ENCODE measurements around the gene IQGAP3.
"Not testable (repeated sequence)": the region's sequence is repeated elsewhere in the genome, so short reads cannot be mapped to it uniquely, and the experiment has no call there.

Gene IQGAP3

DNA sequence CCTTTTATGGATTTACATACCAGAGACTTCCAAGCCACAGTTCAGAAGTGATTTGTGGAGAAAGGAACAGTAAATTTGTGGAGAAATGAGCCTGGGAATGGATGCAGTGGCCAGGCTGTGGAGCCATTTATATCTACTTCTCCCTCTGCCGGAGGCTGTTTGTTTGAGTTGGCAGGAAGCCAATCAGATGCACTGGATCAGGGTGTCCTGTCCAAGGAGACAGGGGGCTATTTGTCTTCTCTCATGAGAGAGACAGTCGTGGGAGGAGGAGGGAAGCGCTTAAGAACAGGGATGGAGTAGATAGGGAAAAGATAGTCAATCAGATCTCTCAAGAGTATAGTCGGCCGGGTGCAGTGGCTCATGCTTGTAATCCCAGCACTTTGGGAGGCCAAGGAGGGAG lies 44.1 kb upstream of the IQGAP3 start:
- no peaks in the 10 kb centered on the region for H3K4me1 ChIP-seq (ENCODE audit: low read length)
- H2AFZ ChIP-seq (ENCODE audit: low read length) = no peak overlapping the region
- TF ChIP-seq EZH2 (optimal IDR thresholded peaks at IDR 0.05; ENCODE audit: low read depth, low read length) (no peak), EZH2phosphoT487 (IDR thresholded peaks at IDR 0.05; ENCODE audit: low read length) (no peak)
- TF ChIP-seq, protein P1, sequence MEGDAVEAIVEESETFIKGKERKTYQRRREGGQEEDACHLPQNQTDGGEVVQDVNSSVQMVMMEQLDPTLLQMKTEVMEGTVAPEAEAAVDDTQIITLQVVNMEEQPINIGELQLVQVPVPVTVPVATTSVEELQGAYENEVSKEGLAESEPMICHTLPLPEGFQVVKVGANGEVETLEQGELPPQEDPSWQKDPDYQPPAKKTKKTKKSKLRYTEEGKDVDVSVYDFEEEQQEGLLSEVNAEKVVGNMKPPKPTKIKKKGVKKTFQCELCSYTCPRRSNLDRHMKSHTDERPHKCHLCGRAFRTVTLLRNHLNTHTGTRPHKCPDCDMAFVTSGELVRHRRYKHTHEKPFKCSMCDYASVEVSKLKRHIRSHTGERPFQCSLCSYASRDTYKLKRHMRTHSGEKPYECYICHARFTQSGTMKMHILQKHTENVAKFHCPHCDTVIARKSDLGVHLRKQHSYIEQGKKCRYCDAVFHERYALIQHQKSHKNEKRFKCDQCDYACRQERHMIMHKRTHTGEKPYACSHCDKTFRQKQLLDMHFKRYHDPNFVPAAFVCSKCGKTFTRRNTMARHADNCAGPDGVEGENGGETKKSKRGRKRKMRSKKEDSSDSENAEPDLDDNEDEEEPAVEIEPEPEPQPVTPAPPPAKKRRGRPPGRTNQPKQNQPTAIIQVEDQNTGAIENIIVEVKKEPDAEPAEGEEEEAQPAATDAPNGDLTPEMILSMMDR (IDR thresholded peaks at IDR 0.05; ENCODE audit: low read length) = no peak
- peaks cover 89% of the 10 kb centered on the region for H3K27me3 ChIP-seq (replicated peaks; ENCODE audit: insufficient read depth, low read length)
- DNase-seq = no peak
- no peak overlapping the region for H3K9ac ChIP-seq (ENCODE audit: low read length)
- H3K79me2 ChIP-seq (ENCODE audit: low read length) = no peaks in the 10 kb centered on the region
- H3K36me3 ChIP-seq (replicated peaks; ENCODE audit: insufficient read depth, low read length) = no peaks in the 10 kb centered on the region
- H4K20me1 ChIP-seq (ENCODE audit: insufficient read depth, low read length) = no peaks in the 10 kb centered on the region
- no peaks in the 10 kb centered on the region for H3F3A ChIP-seq (ENCODE audit: insufficient read depth, low read length)
- no peak overlapping the region for H3K27ac ChIP-seq (ENCODE audit: low read length)
- H3K4me2 ChIP-seq (ENCODE audit: low read depth, low read length) = no peak overlapping the region
- no peaks in the 10 kb centered on the region for H3K9me2 ChIP-seq (replicated peaks; ENCODE audit: insufficient read depth, low read length)
- H3K9me3 ChIP-seq (replicated peaks; ENCODE audit: insufficient read depth, low read length) = no peaks in the 10 kb centered on the region
- no peak overlapping the region for H3K4me3 ChIP-seq (ENCODE audit: low read length)

DNA sequence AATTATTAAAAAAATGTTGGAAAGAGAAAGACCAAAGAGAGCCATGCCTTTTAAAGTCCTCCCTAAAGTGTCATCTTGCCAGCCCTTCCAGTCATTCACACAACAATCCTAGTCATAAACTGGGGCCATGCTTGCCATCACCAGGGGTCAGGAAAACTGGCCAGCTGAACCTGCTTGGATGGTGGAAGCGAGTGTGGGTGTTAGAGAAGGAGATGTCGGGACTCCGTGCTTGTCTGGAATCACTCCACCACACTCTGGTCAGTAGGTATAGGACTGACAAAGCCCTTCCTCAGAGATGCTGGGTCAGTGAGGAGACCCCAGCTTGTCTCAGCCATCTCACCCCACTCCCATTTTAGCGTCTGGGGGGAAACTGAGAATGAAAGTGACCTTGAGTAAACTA lies 43.6 kb upstream of the IQGAP3 start:
- H3K36me3 ChIP-seq (replicated peaks; ENCODE audit: insufficient read depth, low read length) = no peaks in the 10 kb centered on the region
- H3K79me2 ChIP-seq (ENCODE audit: low read length) = no peaks in the 10 kb centered on the region
- H3K4me1 ChIP-seq (ENCODE audit: low read length) = no peaks in the 10 kb centered on the region
- H3K27ac ChIP-seq (ENCODE audit: low read length) = no peak overlapping the region
- H3K4me3 ChIP-seq (ENCODE audit: low read length) = no peak overlapping the region
- no peaks in the 10 kb centered on the region for H3K9me3 ChIP-seq (replicated peaks; ENCODE audit: insufficient read depth, low read length)
- no peaks in the 10 kb centered on the region for H4K20me1 ChIP-seq (ENCODE audit: insufficient read depth, low read length)
- H2AFZ ChIP-seq (ENCODE audit: low read length) = no peak overlapping the region
- H3K4me2 ChIP-seq (ENCODE audit: low read depth, low read length) = no peak overlapping the region
- TF ChIP-seq, protein P1 (IDR thresholded peaks at IDR 0.05; ENCODE audit: low read length) = no peak
- no peak for TF ChIP-seq EZH2phosphoT487 (IDR thresholded peaks at IDR 0.05; ENCODE audit: low read length)
- no peak for TF ChIP-seq EZH2 (optimal IDR thresholded peaks at IDR 0.05; ENCODE audit: low read depth, low read length)
- peaks cover 87% of the 10 kb centered on the region for H3K27me3 ChIP-seq (replicated peaks; ENCODE audit: insufficient read depth, low read length)
- no peak for DNase-seq
- H3K9me2 ChIP-seq (replicated peaks; ENCODE audit: insufficient read depth, low read length) = no peaks in the 10 kb centered on the region
- H3F3A ChIP-seq (ENCODE audit: insufficient read depth, low read length) = no peaks in the 10 kb centered on the region
- H3K9ac ChIP-seq (ENCODE audit: low read length) = no peak overlapping the region

DNA sequence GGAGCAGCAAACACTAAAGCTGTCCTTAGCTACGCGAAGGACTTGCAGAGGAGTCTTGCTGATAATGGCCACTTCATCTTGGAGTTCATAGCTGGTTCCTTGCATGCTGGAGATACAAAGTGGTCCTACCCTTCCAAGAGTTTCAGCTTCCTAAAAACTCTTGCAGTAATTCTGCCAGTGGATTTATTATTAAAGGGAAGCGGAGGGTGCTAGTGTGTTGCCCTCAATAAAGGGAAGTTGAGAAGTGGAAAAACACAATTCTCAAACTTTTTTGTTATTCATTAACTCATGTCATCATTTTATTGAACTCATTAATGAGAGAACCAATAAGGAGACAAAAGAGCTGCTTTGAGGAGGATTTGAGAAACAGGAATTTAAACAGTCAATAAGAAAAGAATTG lies 40.3 kb upstream of the IQGAP3 start:
- TF ChIP-seq EZH2 (optimal IDR thresholded peaks at IDR 0.05; ENCODE audit: low read depth, low read length) (no peak), EZH2phosphoT487 (IDR thresholded peaks at IDR 0.05; ENCODE audit: low read length) (no peak)
- TF ChIP-seq, protein P1 (IDR thresholded peaks at IDR 0.05; ENCODE audit: low read length) = no peak
- H3K79me2 ChIP-seq (ENCODE audit: low read length) = no peaks in the 10 kb centered on the region

DNA sequence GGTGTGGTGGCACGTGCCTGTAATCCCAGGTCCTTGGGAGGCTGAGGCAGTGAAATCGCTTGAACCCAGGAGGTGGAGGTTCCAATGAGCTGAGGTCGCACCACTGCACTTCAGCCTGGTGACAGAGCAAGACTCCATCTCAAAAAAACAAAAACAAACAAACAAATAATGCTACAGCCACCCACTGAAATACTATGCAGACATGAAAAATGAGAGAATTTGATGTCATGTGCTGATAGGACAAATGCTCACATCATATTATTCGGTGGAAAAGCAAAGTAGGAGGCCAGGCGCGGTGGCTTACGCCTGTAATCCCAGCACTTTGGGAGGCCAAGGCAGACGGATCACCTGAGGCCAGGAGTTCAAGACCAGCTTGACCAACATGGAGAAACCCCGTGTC lies 37.7 kb upstream of the IQGAP3 start:
- H3K9ac ChIP-seq (ENCODE audit: low read length); H3K9me3 ChIP-seq (replicated peaks; ENCODE audit: insufficient read depth, low read length); H3K4me3 ChIP-seq (ENCODE audit: low read length); DNase-seq; H3K4me2 ChIP-seq (ENCODE audit: low read depth, low read length); H3K27ac ChIP-seq (ENCODE audit: low read length); H4K20me1 ChIP-seq (ENCODE audit: insufficient read depth, low read length); H3K9me2 ChIP-seq (replicated peaks; ENCODE audit: insufficient read depth, low read length); H2AFZ ChIP-seq (ENCODE audit: low read length); H3K4me1 ChIP-seq (ENCODE audit: low read length); H3K79me2 ChIP-seq (ENCODE audit: low read length); H3F3A ChIP-seq (ENCODE audit: insufficient read depth, low read length); H3K36me3 ChIP-seq (replicated peaks; ENCODE audit: insufficient read depth, low read length): not testable (repeated sequence)
- H3K27me3 ChIP-seq (replicated peaks; ENCODE audit: insufficient read depth, low read length) = peaks cover 48% of the 10 kb centered on the region

More for the DNA sequence above, 40.3 kb upstream of the IQGAP3 start:
- Histone ChIP-seq H3K4me3 (ENCODE audit: low read length) (no peak overlapping the region), H3K36me3 (replicated peaks; ENCODE audit: insufficient read depth, low read length) (no peaks in the 10 kb centered on the region), H3K9me3 (replicated peaks; ENCODE audit: insufficient read depth, low read length) (no peaks in the 10 kb centered on the region), H3K27me3 (replicated peaks; ENCODE audit: insufficient read depth, low read length) (peaks cover 64% of the 10 kb centered on the region), H4K20me1 (ENCODE audit: insufficient read depth, low read length) (no peaks in the 10 kb centered on the region), H3K4me2 (ENCODE audit: low read depth, low read length) (no peak overlapping the region), H2AFZ (ENCODE audit: low read length) (no peak overlapping the region), H3K9ac (ENCODE audit: low read length) (no peak overlapping the region), H3K4me1 (ENCODE audit: low read length) (0 out of 2 replicates have a peak, but pooled peaks cover 5% of the 10 kb centered on the region), H3K9me2 (replicated peaks; ENCODE audit: insufficient read depth, low read length) (no peaks in the 10 kb centered on the region), H3F3A (ENCODE audit: insufficient read depth, low read length) (0 out of 2 replicates have a peak, but pooled peaks cover 4% of the 10 kb centered on the region), H3K27ac (ENCODE audit: low read length) (no peak overlapping the region)
- no peak for DNase-seq
